VCaP (cell line): ENCODE data around the gene IQSEC3.

Experiments
- H3K27ac ChIP-seq: fragments of 450-650 bp; 2 replicates; pipeline ENCODE4 v1.5.1; 2017
- TF ChIP-seq, protein P1 (sequence below): fragments of 450-650 bp; conservative IDR thresholded peaks from 2 replicates; pipeline ENCODE4 v1.5.1; 2017; ENCODE audit warnings: mild to moderate bottlenecking, moderate library complexity

IQSEC3 gene

DNA sequence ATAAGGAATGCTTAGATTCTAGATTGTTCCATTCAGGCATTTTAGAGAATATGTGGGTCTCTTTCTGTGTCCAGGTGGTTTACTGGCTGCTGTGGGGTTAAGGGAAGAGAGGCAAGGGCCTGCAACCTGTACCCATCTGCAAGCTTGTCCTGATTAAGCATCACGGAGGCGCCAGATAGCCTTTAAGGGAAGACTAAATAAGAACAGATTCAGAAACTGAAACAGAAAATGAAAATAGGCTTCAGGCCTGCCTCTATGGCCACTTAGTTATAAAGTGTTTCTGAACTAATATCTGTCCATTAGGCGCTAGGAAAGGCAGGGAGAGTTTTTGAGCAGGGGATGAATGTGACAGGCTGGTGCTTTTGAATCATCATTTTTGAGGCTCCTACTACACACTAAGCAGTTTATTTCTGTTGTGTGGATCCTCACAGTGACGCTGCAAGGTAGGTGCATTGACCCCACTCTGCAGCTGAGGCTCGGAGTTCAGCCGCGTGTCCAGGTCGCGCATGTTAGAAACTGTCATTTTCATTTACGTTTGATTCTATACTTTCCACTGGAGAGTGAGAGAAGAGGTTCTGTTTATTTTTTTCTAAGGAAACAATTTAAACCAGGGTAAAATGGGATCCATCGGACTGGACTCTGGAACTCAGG lies 100.0 kb downstream of the IQSEC3 start:
- TF ChIP-seq, protein P1, sequence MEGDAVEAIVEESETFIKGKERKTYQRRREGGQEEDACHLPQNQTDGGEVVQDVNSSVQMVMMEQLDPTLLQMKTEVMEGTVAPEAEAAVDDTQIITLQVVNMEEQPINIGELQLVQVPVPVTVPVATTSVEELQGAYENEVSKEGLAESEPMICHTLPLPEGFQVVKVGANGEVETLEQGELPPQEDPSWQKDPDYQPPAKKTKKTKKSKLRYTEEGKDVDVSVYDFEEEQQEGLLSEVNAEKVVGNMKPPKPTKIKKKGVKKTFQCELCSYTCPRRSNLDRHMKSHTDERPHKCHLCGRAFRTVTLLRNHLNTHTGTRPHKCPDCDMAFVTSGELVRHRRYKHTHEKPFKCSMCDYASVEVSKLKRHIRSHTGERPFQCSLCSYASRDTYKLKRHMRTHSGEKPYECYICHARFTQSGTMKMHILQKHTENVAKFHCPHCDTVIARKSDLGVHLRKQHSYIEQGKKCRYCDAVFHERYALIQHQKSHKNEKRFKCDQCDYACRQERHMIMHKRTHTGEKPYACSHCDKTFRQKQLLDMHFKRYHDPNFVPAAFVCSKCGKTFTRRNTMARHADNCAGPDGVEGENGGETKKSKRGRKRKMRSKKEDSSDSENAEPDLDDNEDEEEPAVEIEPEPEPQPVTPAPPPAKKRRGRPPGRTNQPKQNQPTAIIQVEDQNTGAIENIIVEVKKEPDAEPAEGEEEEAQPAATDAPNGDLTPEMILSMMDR: no peak
- H3K27ac ChIP-seq: no peak overlapping the region

DNA sequence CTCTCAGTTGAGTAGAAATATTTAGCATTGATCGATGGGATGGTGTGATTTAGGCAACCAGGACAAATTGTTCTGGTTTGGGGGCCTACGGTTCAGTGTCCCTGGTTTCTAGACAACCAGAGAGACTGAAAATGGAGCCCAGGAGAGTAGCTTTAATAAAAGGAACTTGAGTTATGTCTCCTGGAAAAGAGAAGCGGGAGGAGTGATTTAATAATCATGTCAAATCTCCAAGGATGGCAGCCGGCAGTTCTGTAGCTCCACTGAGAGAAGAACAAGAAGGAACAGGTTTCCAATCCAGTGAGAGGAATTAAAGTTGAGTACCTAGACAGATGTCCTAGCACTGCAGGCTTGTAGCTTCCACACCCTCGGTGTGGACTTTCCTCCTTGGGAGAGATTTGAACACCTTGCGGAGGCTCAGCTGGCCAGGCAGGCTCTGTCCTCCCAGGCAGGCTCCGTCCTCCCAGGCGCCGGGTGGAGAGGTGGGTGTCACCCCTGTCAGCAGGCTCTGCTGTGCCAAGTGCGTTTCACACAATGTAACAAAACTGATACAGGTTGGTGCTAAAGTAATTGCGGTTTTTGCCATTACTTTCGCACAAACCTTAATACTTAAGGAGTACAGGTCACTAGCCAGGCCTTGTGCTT lies 101.5 kb downstream of the IQSEC3 start:
- H3K27ac ChIP-seq: no peak overlapping the region
- TF ChIP-seq, protein P1: no peak

DNA sequence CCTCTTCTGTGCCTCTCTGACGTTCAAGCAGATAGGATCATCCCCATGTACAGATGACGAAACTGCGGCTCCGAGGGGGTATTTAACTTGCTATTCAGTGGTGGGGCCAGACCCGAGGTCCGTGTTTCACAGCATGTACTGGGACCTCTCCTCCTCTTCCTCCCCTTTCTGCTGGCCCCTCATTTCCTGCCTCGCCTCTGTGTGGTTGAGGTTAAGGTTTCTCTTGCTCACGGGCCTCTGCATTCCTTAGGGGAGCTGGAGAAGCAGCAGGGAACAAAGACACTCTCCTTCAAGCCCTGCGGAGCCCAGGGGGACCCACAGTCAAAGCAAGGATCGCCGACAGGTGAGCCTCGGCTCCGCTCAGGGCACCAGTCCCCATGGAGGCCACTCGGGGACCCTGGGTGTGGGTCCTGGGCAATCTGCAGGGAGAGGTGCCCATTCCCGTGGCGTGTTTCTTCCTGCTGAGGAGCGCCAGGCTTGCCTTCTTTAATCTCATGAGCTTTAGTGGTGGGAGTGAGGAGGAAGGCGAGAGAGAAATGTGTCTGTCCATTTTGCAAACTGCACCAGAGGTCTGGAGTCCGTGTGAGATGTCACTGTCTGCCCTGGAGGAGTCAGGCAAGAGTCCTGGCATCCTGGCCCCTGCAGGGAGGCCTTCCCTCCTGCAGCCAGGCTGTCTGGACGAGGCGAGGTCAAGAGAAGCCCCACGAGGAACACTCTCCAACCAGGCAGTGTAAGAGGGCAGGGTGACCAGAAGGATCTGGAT lies 102.4 kb downstream of the IQSEC3 start:
- TF ChIP-seq, protein P1: no peak
- H3K27ac ChIP-seq: no peak overlapping the region

DNA sequence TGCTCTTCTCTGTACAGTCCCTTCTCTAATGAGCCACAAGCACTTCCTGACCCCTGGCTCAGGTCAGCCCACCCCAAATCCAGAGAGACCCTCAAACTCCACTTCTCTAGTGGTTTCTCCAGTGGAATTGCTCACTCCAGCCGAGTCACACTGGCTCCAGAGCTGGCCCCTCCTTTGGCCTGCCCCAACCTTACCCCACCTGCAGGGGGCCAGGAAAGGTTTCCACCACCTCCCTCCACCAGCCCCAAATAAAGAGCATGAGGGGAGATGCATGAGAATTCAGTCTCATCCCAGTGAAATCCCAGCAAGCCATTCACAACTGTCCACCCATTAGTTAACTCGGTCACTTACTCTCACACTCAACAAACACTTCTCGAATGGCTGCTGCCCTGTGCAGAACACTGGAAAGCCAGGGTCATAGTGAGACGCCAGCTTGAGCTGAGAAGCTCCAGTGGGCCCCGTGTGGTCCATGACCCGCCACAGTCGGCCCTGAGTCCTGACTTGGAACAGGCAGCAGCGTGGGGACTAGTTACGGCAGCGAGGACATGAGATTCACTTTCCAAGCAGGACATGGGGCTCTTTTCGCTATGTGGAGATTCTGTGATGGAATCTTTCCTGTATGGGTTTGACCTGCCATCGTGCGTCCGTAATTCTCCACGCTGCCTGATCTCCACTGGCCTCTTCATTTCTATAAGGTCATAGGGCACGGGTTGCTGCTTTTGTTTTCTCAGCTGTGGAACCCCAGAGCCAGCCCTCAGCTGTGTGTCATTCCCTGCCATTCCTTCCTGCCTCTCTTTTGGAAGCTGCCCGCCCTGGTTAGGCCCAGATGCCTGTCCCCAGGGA lies 103.2 kb downstream of the IQSEC3 start:
- no peak overlapping the region for H3K27ac ChIP-seq
- TF ChIP-seq, protein P1: peak; percentile 16; the same call in 1 of the 2 replicates

DNA sequence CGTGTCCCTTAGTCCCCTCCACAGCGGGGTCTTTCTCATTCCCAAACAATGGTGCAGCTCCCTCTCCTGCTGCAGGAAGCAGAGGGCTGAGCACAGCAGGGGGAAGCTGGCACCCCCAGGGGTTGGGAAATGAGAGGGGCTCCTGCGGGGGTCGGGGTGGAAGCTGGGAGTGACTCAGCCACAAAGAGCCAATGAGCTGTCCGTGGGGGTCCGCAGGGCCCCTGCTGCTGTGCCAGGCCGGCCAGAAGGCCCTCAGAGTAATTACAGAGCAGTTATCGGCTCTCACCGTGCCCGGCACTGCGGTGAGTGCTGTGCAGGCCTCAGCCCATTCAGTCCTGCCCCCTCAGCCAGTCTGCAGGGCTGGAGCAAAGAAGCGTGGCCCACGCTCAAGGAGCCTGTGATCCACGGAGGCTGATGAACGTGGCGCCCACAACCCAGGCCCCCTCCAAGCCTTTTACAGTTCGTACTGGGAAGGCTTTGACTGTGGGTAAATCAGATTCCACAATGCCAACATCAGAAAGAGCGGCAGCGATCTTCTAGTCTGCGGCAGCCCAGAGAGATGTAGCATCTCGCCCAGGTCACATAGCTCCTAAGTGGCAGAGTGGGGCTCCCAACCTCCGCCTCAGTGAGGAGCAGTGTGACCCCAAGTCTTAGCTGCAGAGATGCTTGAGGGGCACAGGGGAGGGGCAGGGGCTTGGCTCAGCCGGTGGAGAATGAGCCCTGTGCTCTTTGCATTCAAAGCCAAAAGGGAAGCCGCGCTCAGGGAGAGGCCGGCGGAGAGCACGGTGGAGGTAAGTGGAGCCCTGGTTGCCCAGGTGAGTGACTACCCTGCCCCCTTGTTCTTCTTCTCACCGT lies 104.0 kb downstream of the IQSEC3 start:
- no peak overlapping the region for H3K27ac ChIP-seq
- TF ChIP-seq, protein P1: no peak

DNA sequence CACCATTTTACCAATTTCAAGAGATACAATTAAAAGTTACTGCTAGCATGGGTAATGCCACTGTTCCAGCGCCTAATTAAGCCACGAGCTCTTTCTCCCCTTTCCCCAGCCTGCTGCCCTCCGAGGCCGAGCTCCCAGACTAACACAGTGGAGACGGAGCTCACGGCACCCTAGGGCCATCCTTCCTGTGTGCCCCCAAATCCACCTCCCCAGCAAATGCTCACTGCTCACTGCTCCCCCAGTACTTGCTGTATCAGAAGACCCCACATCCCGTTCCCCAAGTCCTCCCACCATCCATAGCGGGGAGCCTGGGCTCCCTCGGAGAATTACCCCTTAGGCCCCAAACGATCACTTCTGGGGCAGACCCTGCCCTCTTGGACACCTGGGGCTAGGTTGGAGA lies 104.7 kb downstream of the IQSEC3 start:
- TF ChIP-seq, protein P1: no peak
- no peak overlapping the region for H3K27ac ChIP-seq
